ENCODE results near the gene PSKH1. TPM values are rescaled to one million over a fixed set of nuclear protein-coding genes. Genes with fewer than 3 reads are reported as not detected.

The PSKH1 gene
- total and polyA plus RNA-seq, 9 of the 15 experiments (the other 6 are each of a cell fraction or from before 2014, with no cell fraction given) = 0.96 to 20.9 (median 9.4) TPM

- no peak for TF ChIP-seq ZNF133 (CRISPR knock-in tag; IDR thresholded peaks at IDR 0.05)
- TF ChIP-seq, protein P1, sequence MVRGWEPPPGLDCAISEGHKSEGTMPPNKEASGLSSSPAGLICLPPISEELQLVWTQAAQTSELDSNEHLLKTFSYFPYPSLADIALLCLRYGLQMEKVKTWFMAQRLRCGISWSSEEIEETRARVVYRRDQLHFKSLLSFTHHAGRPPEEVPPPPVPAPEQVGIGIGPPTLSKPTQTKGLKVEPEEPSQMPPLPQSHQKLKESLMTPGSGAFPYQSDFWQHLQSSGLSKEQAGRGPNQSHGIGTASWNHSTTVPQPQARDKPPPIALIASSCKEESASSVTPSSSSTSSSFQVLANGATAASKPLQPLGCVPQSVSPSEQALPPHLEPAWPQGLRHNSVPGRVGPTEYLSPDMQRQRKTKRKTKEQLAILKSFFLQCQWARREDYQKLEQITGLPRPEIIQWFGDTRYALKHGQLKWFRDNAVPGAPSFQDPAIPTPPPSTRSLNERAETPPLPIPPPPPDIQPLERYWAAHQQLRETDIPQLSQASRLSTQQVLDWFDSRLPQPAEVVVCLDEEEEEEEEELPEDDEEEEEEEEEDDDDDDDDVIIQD (CRISPR knock-in tag; IDR thresholded peaks at IDR 0.05) = no peak
- no peak for TF ChIP-seq DMBX1 (CRISPR knock-in tag; IDR thresholded peaks at IDR 0.05; ENCODE audit: borderline replicate concordance)
- no peak for TF ChIP-seq SOX6 (IDR thresholded peaks at IDR 0.05)
- TF ChIP-seq TAF1 (IDR thresholded peaks at IDR 0.05; ENCODE audit: control insufficient read depth, extremely low read depth, insufficient read depth, low read length, severe bottlenecking) = peak; percentile 75
- peak; percentile 80 for TF ChIP-seq RB1 (IDR thresholded peaks at IDR 0.05; ENCODE audit: low read depth)
- no peak for TF ChIP-seq PTRF (tag; IDR thresholded peaks at IDR 0.05)
- TF ChIP-seq ZBTB12 (CRISPR knock-in tag; IDR thresholded peaks at IDR 0.05) = peak; percentile 90
- TF ChIP-seq RBFOX2 (IDR thresholded peaks at IDR 0.05; ENCODE audit: low read depth, low read length) = peak; percentile 86
- TF ChIP-seq, protein P2, sequence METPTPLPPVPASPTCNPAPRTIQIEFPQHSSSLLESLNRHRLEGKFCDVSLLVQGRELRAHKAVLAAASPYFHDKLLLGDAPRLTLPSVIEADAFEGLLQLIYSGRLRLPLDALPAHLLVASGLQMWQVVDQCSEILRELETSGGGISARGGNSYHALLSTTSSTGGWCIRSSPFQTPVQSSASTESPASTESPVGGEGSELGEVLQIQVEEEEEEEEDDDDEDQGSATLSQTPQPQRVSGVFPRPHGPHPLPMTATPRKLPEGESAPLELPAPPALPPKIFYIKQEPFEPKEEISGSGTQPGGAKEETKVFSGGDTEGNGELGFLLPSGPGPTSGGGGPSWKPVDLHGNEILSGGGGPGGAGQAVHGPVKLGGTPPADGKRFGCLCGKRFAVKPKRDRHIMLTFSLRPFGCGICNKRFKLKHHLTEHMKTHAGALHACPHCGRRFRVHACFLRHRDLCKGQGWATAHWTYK (CRISPR knock-in tag; IDR thresholded peaks at IDR 0.05) = peak; percentile 85; the same call in 1 of the 2 replicates
- TF ChIP-seq NONO (IDR thresholded peaks at IDR 0.05; ENCODE audit: low read depth in 2 of 2, low read length in 1 of 2) = peak; percentile 81 to 86
- no peak for TF ChIP-seq RUNX1 (IDR thresholded peaks at IDR 0.05; ENCODE audit: low read depth)
- TF ChIP-seq MITF (IDR thresholded peaks at IDR 0.05) = no peak
- no peak for TF ChIP-seq SNAPC5 (CRISPR knock-in tag; IDR thresholded peaks at IDR 0.05)
- TF ChIP-seq ZKSCAN1 (IDR thresholded peaks at IDR 0.05; ENCODE audit: low read depth, low read length) = no peak
- TF ChIP-seq MTA3 (IDR thresholded peaks at IDR 0.05; ENCODE audit: borderline replicate concordance) = no peak
- no peak for TF ChIP-seq ILF3 (IDR thresholded peaks at IDR 0.05; ENCODE audit: borderline replicate concordance)
- no peak for TF ChIP-seq FOSL1 (tag; conservative IDR thresholded peaks at IDR 0.05)
- no peak for TF ChIP-seq NR1H2 (CRISPR knock-in tag; IDR thresholded peaks at IDR 0.05)
- TF ChIP-seq POLR2AphosphoS5 (IDR thresholded peaks at IDR 0.05; ENCODE audit: control insufficient read depth, insufficient read depth, low read depth, low read length) = peak; percentile 62
- no peak for TF ChIP-seq GABPB2 (CRISPR knock-in tag; conservative IDR thresholded peaks at IDR 0.05)
- 0 out of 2 replicates have a peak, but pooled peaks have one; percentile 25 for TF ChIP-seq NBN (IDR thresholded peaks at IDR 0.05; ENCODE audit: low read depth)
These were observed at the start of gene PSKH1 (continued) for GRCh38 chr16:67892899-67893742.
